ENCODE measurements around the gene TMEM225B.
A peak's percentile ranks its signal among the peaks of the same experiment; 100 is the strongest.

TMEM225B gene

GRCh38 chr7:99599836-99600235 is 1.8 kb downstream of the TMEM225B start:
- no peaks in the 10 kb centered on the region for H3K36me3 ChIP-seq (ENCODE audit: control insufficient read depth, insufficient read depth, low read length)
- no peak for DNase-seq
- no peak overlapping the region for H2BK120ac ChIP-seq (ENCODE audit: low read depth, low read length)
- H3K23ac ChIP-seq (ENCODE audit: low read length) = no peak overlapping the region
- no peak overlapping the region for H3K56ac ChIP-seq (ENCODE audit: low read length)
- H3K4me3 ChIP-seq (ENCODE audit: low read length) = no peak overlapping the region
- no CpG with 5 or more reads among the region's 4 CpGs for whole genome bisulfite sequencing (ENCODE audit: extremely low coverage, insufficient coverage, low lambda C conversion rate)
- no peak overlapping the region for H2BK5ac ChIP-seq (ENCODE audit: low read length)
- H3K79me1 ChIP-seq (ENCODE audit: low read length) = no peaks in the 10 kb centered on the region
- H4K5ac ChIP-seq (ENCODE audit: low read length) = no peak overlapping the region
- no peak overlapping the region for H3K27ac ChIP-seq (ENCODE audit: low read depth, low read length)
- no peaks in the 10 kb centered on the region for H3K4me1 ChIP-seq (ENCODE audit: control insufficient read depth, low read depth, low read length)
- H3K4me2 ChIP-seq (ENCODE audit: low read length) = no peak overlapping the region
- H3K9ac ChIP-seq (ENCODE audit: low read length) = no peak overlapping the region
- no peaks in the 10 kb centered on the region for H3K79me2 ChIP-seq (ENCODE audit: control insufficient read depth, insufficient read depth, low read length)
- H2BK15ac ChIP-seq (replicated peaks; ENCODE audit: low read depth) = no peak overlapping the region
- H4K8ac ChIP-seq (ENCODE audit: low read depth, low read length) = no peak overlapping the region
- H3K4ac ChIP-seq (ENCODE audit: low read depth, low read length) = no peak overlapping the region
- no peak overlapping the region for H2AK5ac ChIP-seq (ENCODE audit: low read length)
- H3K27me3 ChIP-seq (ENCODE audit: insufficient read depth, low read length, poor library complexity) = no peaks in the 10 kb centered on the region
- no peak overlapping the region for H3K18ac ChIP-seq (ENCODE audit: low read length)

GRCh38 chr7:99601656-99602310 is 3.7 kb downstream of the TMEM225B start:
- H2BK5ac ChIP-seq (ENCODE audit: low read length) = no peak overlapping the region
- no peaks in the 10 kb centered on the region for H3K79me1 ChIP-seq (ENCODE audit: low read length)
- H3K79me2 ChIP-seq (ENCODE audit: control insufficient read depth, insufficient read depth, low read length) = no peaks in the 10 kb centered on the region
- no peaks in the 10 kb centered on the region for H3K27me3 ChIP-seq (ENCODE audit: insufficient read depth, low read length, poor library complexity)
- no peak overlapping the region for H4K8ac ChIP-seq (ENCODE audit: low read depth, low read length)
- no peaks in the 10 kb centered on the region for H3K36me3 ChIP-seq (ENCODE audit: control insufficient read depth, insufficient read depth, low read length)
- no peak overlapping the region for H2AK5ac ChIP-seq (ENCODE audit: low read length)
- H3K9ac ChIP-seq (ENCODE audit: low read length) = no peak overlapping the region
- H2BK15ac ChIP-seq (replicated peaks; ENCODE audit: low read depth) = no peak overlapping the region
- no peak overlapping the region for H2BK120ac ChIP-seq (ENCODE audit: low read depth, low read length)
- no peak overlapping the region for H3K18ac ChIP-seq (ENCODE audit: low read length)
- H3K56ac ChIP-seq (ENCODE audit: low read length) = no peak overlapping the region
- WGBS (ENCODE audit: extremely low coverage, insufficient coverage, low lambda C conversion rate) = no CpG with 5 or more reads among the region's 7 CpGs
- H3K4me3 ChIP-seq (ENCODE audit: low read length) = no peak overlapping the region
- no peak overlapping the region for H3K27ac ChIP-seq (ENCODE audit: low read depth, low read length)
- no peak overlapping the region for H4K5ac ChIP-seq (ENCODE audit: low read length)
- H3K4me2 ChIP-seq (ENCODE audit: low read length) = no peak overlapping the region
- no peaks in the 10 kb centered on the region for H3K4me1 ChIP-seq (ENCODE audit: control insufficient read depth, low read depth, low read length)
- no peak overlapping the region for H3K4ac ChIP-seq (ENCODE audit: low read depth, low read length)
- no peak overlapping the region for H3K23ac ChIP-seq (ENCODE audit: low read length)
- peak; percentile 46 for DNase-seq

- no peak overlapping the region for H3K4ac ChIP-seq (ENCODE audit: low read depth, low read length)
- no peak overlapping the region for H2AK5ac ChIP-seq (ENCODE audit: low read length)
- WGBS (ENCODE audit: extremely low coverage, insufficient coverage, low lambda C conversion rate) = no CpG with 5 or more reads among the region's 7 CpGs
- H3K4me1 ChIP-seq (ENCODE audit: control insufficient read depth, low read depth, low read length) = no peaks in the 10 kb centered on the region
- no peaks in the 10 kb centered on the region for H3K36me3 ChIP-seq (ENCODE audit: control insufficient read depth, insufficient read depth, low read length)
- H3K9ac ChIP-seq (ENCODE audit: low read length) = no peak overlapping the region
- no peak for DNase-seq
- no peak overlapping the region for H3K56ac ChIP-seq (ENCODE audit: low read length)
- H2BK5ac ChIP-seq (ENCODE audit: low read length) = no peak overlapping the region
- H3K79me1 ChIP-seq (ENCODE audit: low read length) = no peaks in the 10 kb centered on the region
- no peak overlapping the region for H3K4me3 ChIP-seq (ENCODE audit: low read length)
- H3K27me3 ChIP-seq (ENCODE audit: insufficient read depth, low read length, poor library complexity) = no peaks in the 10 kb centered on the region
- no peak overlapping the region for H3K18ac ChIP-seq (ENCODE audit: low read length)
- no peak overlapping the region for H3K23ac ChIP-seq (ENCODE audit: low read length)
- H4K8ac ChIP-seq (ENCODE audit: low read depth, low read length) = no peak overlapping the region
- H2BK120ac ChIP-seq (ENCODE audit: low read depth, low read length) = no peak overlapping the region
- no peaks in the 10 kb centered on the region for H3K79me2 ChIP-seq (ENCODE audit: control insufficient read depth, insufficient read depth, low read length)
- H3K4me2 ChIP-seq (ENCODE audit: low read length) = no peak overlapping the region
- H3K27ac ChIP-seq (ENCODE audit: low read depth, low read length) = no peak overlapping the region
- no peak overlapping the region for H4K5ac ChIP-seq (ENCODE audit: low read length)
- no peak overlapping the region for H2BK15ac ChIP-seq (replicated peaks; ENCODE audit: low read depth)
These were observed 7.5 kb downstream of the TMEM225B start for GRCh38 chr7:99605527-99605926.

- WGBS (ENCODE audit: extremely low coverage, insufficient coverage, low lambda C conversion rate) = no CpG with 5 or more reads among the region's 8 CpGs
- no peaks in the 10 kb centered on the region for H3K27me3 ChIP-seq (ENCODE audit: insufficient read depth, low read length, poor library complexity)
These were observed 8.5 kb downstream of the TMEM225B start for GRCh38 chr7:99606531-99606930.

GRCh38 chr7:99607548-99607947 is 9.5 kb downstream of the TMEM225B start:
- Histone ChIP-seq H3K27ac (ENCODE audit: low read depth, low read length) (no peak overlapping the region), H3K27me3 (ENCODE audit: insufficient read depth, low read length, poor library complexity) (no peaks in the 10 kb centered on the region), H3K18ac (ENCODE audit: low read length) (no peak overlapping the region), H3K4me1 (ENCODE audit: control insufficient read depth, low read depth, low read length) (no peaks in the 10 kb centered on the region), H4K8ac (ENCODE audit: low read depth, low read length) (no peak overlapping the region), H3K9ac (ENCODE audit: low read length) (no peak overlapping the region), H2BK15ac (replicated peaks; ENCODE audit: low read depth) (no peak overlapping the region), H3K79me1 (ENCODE audit: low read length) (no peaks in the 10 kb centered on the region), H2BK5ac (ENCODE audit: low read length) (no peak overlapping the region), H3K4ac (ENCODE audit: low read depth, low read length) (no peak overlapping the region), H3K36me3 (ENCODE audit: control insufficient read depth, insufficient read depth, low read length) (no peaks in the 10 kb centered on the region), H2AK5ac (ENCODE audit: low read length) (no peak overlapping the region), H4K5ac (ENCODE audit: low read length) (no peak overlapping the region), H3K23ac (ENCODE audit: low read length) (no peak overlapping the region), H3K4me3 (ENCODE audit: low read length) (no peak overlapping the region), H2BK120ac (ENCODE audit: low read depth, low read length) (no peak overlapping the region), H3K56ac (ENCODE audit: low read length) (no peak overlapping the region), H3K79me2 (ENCODE audit: control insufficient read depth, insufficient read depth, low read length) (no peaks in the 10 kb centered on the region), H3K4me2 (ENCODE audit: low read length) (no peak overlapping the region)
- WGBS (ENCODE audit: extremely low coverage, insufficient coverage, low lambda C conversion rate) = no CpG with 5 or more reads among the region's 9 CpGs
- no peak for DNase-seq

More at GRCh38 chr7:99606531-99606930, 8.5 kb downstream of the TMEM225B start:
- Histone ChIP-seq H3K4ac (ENCODE audit: low read depth, low read length) (no peak overlapping the region), H2BK5ac (ENCODE audit: low read length) (no peak overlapping the region), H3K36me3 (ENCODE audit: control insufficient read depth, insufficient read depth, low read length) (no peaks in the 10 kb centered on the region), H2AK5ac (ENCODE audit: low read length) (no peak overlapping the region), H4K8ac (ENCODE audit: low read depth, low read length) (no peak overlapping the region), H4K5ac (ENCODE audit: low read length) (no peak overlapping the region), H3K56ac (ENCODE audit: low read length) (no peak overlapping the region), H3K23ac (ENCODE audit: low read length) (no peak overlapping the region), H3K27ac (ENCODE audit: low read depth, low read length) (no peak overlapping the region), H3K4me3 (ENCODE audit: low read length) (no peak overlapping the region), H3K9ac (ENCODE audit: low read length) (no peak overlapping the region), H3K79me2 (ENCODE audit: control insufficient read depth, insufficient read depth, low read length) (no peaks in the 10 kb centered on the region), H3K4me1 (ENCODE audit: control insufficient read depth, low read depth, low read length) (no peaks in the 10 kb centered on the region), H3K18ac (ENCODE audit: low read length) (no peak overlapping the region), H3K79me1 (ENCODE audit: low read length) (no peaks in the 10 kb centered on the region), H3K4me2 (ENCODE audit: low read length) (no peak overlapping the region), H2BK15ac (replicated peaks; ENCODE audit: low read depth) (no peak overlapping the region), H2BK120ac (ENCODE audit: low read depth, low read length) (no peak overlapping the region)
- no peak for DNase-seq

GRCh38 chr7:99614495-99614894 is 16.4 kb downstream of the TMEM225B start:
- H3K4me2 ChIP-seq (ENCODE audit: low read length) = no peak overlapping the region
- H3K27ac ChIP-seq (ENCODE audit: low read depth, low read length) = no peak overlapping the region
- H2BK120ac ChIP-seq (ENCODE audit: low read depth, low read length) = no peak overlapping the region
- no peaks in the 10 kb centered on the region for H3K4me1 ChIP-seq (ENCODE audit: control insufficient read depth, low read depth, low read length)
- no peak overlapping the region for H2BK5ac ChIP-seq (ENCODE audit: low read length)
- no peak overlapping the region for H3K4ac ChIP-seq (ENCODE audit: low read depth, low read length)
- no CpG with 5 or more reads among the region's 3 CpGs for WGBS (ENCODE audit: extremely low coverage, insufficient coverage, low lambda C conversion rate)
- H3K79me1 ChIP-seq (ENCODE audit: low read length) = peaks cover 4% of the 10 kb centered on the region
- DNase-seq = no peak
- no peak overlapping the region for H4K8ac ChIP-seq (ENCODE audit: low read depth, low read length)
- H3K9ac ChIP-seq (ENCODE audit: low read length) = no peak overlapping the region
- no peak overlapping the region for H3K23ac ChIP-seq (ENCODE audit: low read length)
- H2AK5ac ChIP-seq (ENCODE audit: low read length) = no peak overlapping the region
- H3K4me3 ChIP-seq (ENCODE audit: low read length) = no peak overlapping the region
- H3K56ac ChIP-seq (ENCODE audit: low read length) = no peak overlapping the region
- no peak overlapping the region for H3K18ac ChIP-seq (ENCODE audit: low read length)
- no peak overlapping the region for H2BK15ac ChIP-seq (replicated peaks; ENCODE audit: low read depth)
- peaks cover 3% of the 10 kb centered on the region for H3K36me3 ChIP-seq (ENCODE audit: control insufficient read depth, insufficient read depth, low read length)
- no peak overlapping the region for H4K5ac ChIP-seq (ENCODE audit: low read length)
- H3K27me3 ChIP-seq (ENCODE audit: insufficient read depth, low read length, poor library complexity) = no peaks in the 10 kb centered on the region
- peaks cover 5% of the 10 kb centered on the region for H3K79me2 ChIP-seq (ENCODE audit: control insufficient read depth, insufficient read depth, low read length)

Measured in mesendoderm (in vitro differentiated cells).